ENCODE results near the gene CTNNA1. TPM values are rescaled to one million over a fixed set of nuclear protein-coding genes. Genes with fewer than 3 reads are reported as not detected.

The CTNNA1 gene
- total RNA-seq, 2 experiments from 2014 or later: 36.8 to 43.0 TPM

- Mint-ChIP-seq H3K36me3 (ENCODE audit: low read depth) (peaks cover 3% of the 10 kb centered on the region), H3K27me3 (ENCODE audit: low read depth) (no peaks in the 10 kb centered on the region), H3K9me3 (no peaks in the 10 kb centered on the region), H3K27ac (no peak overlapping the region), H3K4me1 (ENCODE audit: low read depth) (peaks cover 38% of the 10 kb centered on the region), H3K4me3 (no peak overlapping the region)
- DNase-seq: no peak
- CTCF ChIA-PET: interaction anchor here (0.5 to 0.6 kb wide), 3 partner anchors 101 to 272 kb away, joined by 3 to 5 read pairs (median 4); no protein-coding TSS in a partner anchor
- intact Hi-C loops (cut with micrococcal nuclease): no loop called here
Observed at GRCh38 chr5:138981131-138981530, 227.9 kb downstream of the CTNNA1 start.

- Mint-ChIP-seq H3K9me3 (no peaks in the 10 kb centered on the region), H3K4me3 (no peak overlapping the region), H3K36me3 (ENCODE audit: low read depth) (peaks cover 3% of the 10 kb centered on the region), H3K27ac (no peak overlapping the region), H3K4me1 (ENCODE audit: low read depth) (peaks cover 38% of the 10 kb centered on the region), H3K27me3 (ENCODE audit: low read depth) (no peaks in the 10 kb centered on the region)
- DNase-seq: peak; percentile 37
- intact Hi-C loops (cut with micrococcal nuclease): no loop called here
- CTCF ChIA-PET: interaction anchor here (0.6 kb wide), 2 partner anchors 101 to 271 kb away, joined by 3 to 5 read pairs; no protein-coding TSS in a partner anchor
Observed at GRCh38 chr5:138981586-138981985, 228.4 kb downstream of the CTNNA1 start.

- Mint-ChIP-seq H3K27me3 (ENCODE audit: low read depth) (no peaks in the 10 kb centered on the region), H3K9me3 (no peaks in the 10 kb centered on the region), H3K36me3 (ENCODE audit: low read depth) (peaks cover 2% of the 10 kb centered on the region), H3K4me3 (no peak overlapping the region), H3K4me1 (ENCODE audit: low read depth) (peaks cover 38% of the 10 kb centered on the region), H3K27ac (no peak overlapping the region)
- intact Hi-C loops (cut with micrococcal nuclease): no loop called here
- no peak for DNase-seq
- CTCF ChIA-PET: no interaction called here
Observed at GRCh38 chr5:138983984-138984383, 230.8 kb downstream of the CTNNA1 start.

Other genes starting within 250 kb of the CTNNA1 start
- 100 to 1,000 TPM in 1 of 2 experiments, 10 to 100 TPM in 1; 99.8 to 107 TPM for gene ETF1, start 210.2 kb upstream of the CTNNA1 start, total RNA-seq
- gene HSPA9, start 178.0 kb upstream of the CTNNA1 start, total RNA-seq: 100 to 1,000 TPM; 457 to 472 TPM
- not detected for gene LRRTM2, start 121.9 kb downstream of the CTNNA1 start, total RNA-seq